RPMI7951 (cell line): Measurements from ENCODE around the gene SUPT3H. TPM values are rescaled to one million over a fixed set of nuclear protein-coding genes. Genes with fewer than 3 reads are reported as not detected.
A peak's percentile ranks its signal among the peaks of the same experiment; 100 is the strongest.

Experiments
- DNase-seq: peaks from one replicate; pipeline ENCODE4 v3.0.0-alpha.2; 2012; ENCODE audit warnings: low read depth
- total RNA-seq: library from RNA; depleted of rRNA; stranded (reverse); fragments of >200 nt; shearing (Covaris generic); gene quantifications from 2 replicates; pipeline ENCODE4 v1.2.3, GENCODE V29; 2014

The SUPT3H gene
- total RNA-seq, 1 experiment from 2014 or later: 7.7 TPM

- no peak for DNase-seq
These were observed 10.6 kb upstream of the SUPT3H start for GRCh38 chr6:45388328-45388727.

- no peak for DNase-seq
These were observed 9.5 kb upstream of the SUPT3H start for GRCh38 chr6:45387236-45387635.

- DNase-seq: no peak
These were observed 8.8 kb upstream of the SUPT3H start for GRCh38 chr6:45386501-45386900.

- no peak for DNase-seq
These were observed 4.7 kb upstream of the SUPT3H start for GRCh38 chr6:45382391-45382790.

- no peak for DNase-seq
These were observed 696 bp upstream of the SUPT3H start for GRCh38 chr6:45378334-45378926.

- no peak for DNase-seq
These were observed 636 bp downstream of the SUPT3H start for GRCh38 chr6:45377043-45377553.

- DNase-seq: peak; percentile 47
These were observed 1.3 kb downstream of the SUPT3H start for GRCh38 chr6:45376310-45377042.

- DNase-seq: peak; percentile 20
These were observed 2.3 kb downstream of the SUPT3H start for GRCh38 chr6:45375449-45375848.

GRCh38 chr6:45371924-45372573 is 5.7 kb downstream of the SUPT3H start:
- DNase-seq: no peak

GRCh38 chr6:45369870-45370269 is 7.9 kb downstream of the SUPT3H start:
- DNase-seq: no peak

GRCh38 chr6:45367999-45368398 is 9.7 kb downstream of the SUPT3H start:
- DNase-seq: no peak

- DNase-seq: no peak
These were observed 11.2 kb downstream of the SUPT3H start for GRCh38 chr6:45366534-45366933.

- DNase-seq: no peak
These were observed 12.7 kb downstream of the SUPT3H start for GRCh38 chr6:45365036-45365435.

GRCh38 chr6:45364466-45364865 is 13.3 kb downstream of the SUPT3H start:
- DNase-seq: no peak

GRCh38 chr6:45353654-45354053 is 24.1 kb downstream of the SUPT3H start:
- DNase-seq: no peak

GRCh38 chr6:45351667-45352066 is 26.1 kb downstream of the SUPT3H start:
- no peak for DNase-seq

GRCh38 chr6:45351076-45351475 is 26.7 kb downstream of the SUPT3H start:
- no peak for DNase-seq

- no peak for DNase-seq
These were observed 27.5 kb downstream of the SUPT3H start for GRCh38 chr6:45350186-45350710.

- no peak for DNase-seq
These were observed 32.8 kb downstream of the SUPT3H start for GRCh38 chr6:45344900-45345299.

GRCh38 chr6:45328523-45328922 is 49.2 kb downstream of the SUPT3H start:
- DNase-seq: no peak

GRCh38 chr6:45327956-45328522 is 49.7 kb downstream of the SUPT3H start, which contains the start of gene RUNX2:
Gene RUNX2 (plus strand): TSS chr6:45328330. CDS start chr6:45328727, 397 bp downstream.
- DNase-seq: peak; percentile 94
